CD1c-positive myeloid dendritic cell (primary cell): ENCODE measurements around the gene MRC2.
"Not testable (repeated sequence)": the region's sequence is repeated elsewhere in the genome, so short reads cannot be mapped to it uniquely, and the experiment has no call there.

ENCODE experiments used
- DNase-seq: peaks from one replicate; pipeline ENCODE4 v3.0.0-alpha.2; 2016; ENCODE audit errors: extremely low spot score

MRC2 gene

GRCh38 chr17:62627219-62627903 lies at the start of gene MRC2:
TSS of gene MRC2 (plus strand) at chr17:62627670. CDS start at chr17:62627803, 133 bp downstream.
- DNase-seq, result peak; percentile 68

GRCh38 chr17:62578757-62579487 lies 48.5 kb upstream of the MRC2 start:
- DNase-seq, result no peak

- DNase-seq, result no peak
Observed at GRCh38 chr17:62580947-62581346, 46.5 kb upstream of the MRC2 start.

GRCh38 chr17:62581764-62582163 lies 45.7 kb upstream of the MRC2 start:
- no peak for DNase-seq

GRCh38 chr17:62587554-62587953 lies 39.9 kb upstream of the MRC2 start:
- DNase-seq, result no peak

- no peak for DNase-seq
Observed at GRCh38 chr17:62588109-62588508, 39.4 kb upstream of the MRC2 start.

- DNase-seq, result no peak
Observed at GRCh38 chr17:62591333-62591732, 36.1 kb upstream of the MRC2 start.

GRCh38 chr17:62591822-62592221 lies 35.6 kb upstream of the MRC2 start:
- DNase-seq, result not testable (repeated sequence)

- no peak for DNase-seq
Observed at GRCh38 chr17:62592341-62593099, 35.0 kb upstream of the MRC2 start.

GRCh38 chr17:62595484-62595883 lies 32.0 kb upstream of the MRC2 start:
- no peak for DNase-seq

- no peak for DNase-seq
Observed at GRCh38 chr17:62596662-62597061, 30.8 kb upstream of the MRC2 start.

- no peak for DNase-seq
Observed at GRCh38 chr17:62597150-62597549, 30.3 kb upstream of the MRC2 start.

GRCh38 chr17:62597920-62598319 lies 29.6 kb upstream of the MRC2 start:
- no peak for DNase-seq

- no peak for DNase-seq
Observed at GRCh38 chr17:62599964-62600657, 27.4 kb upstream of the MRC2 start.

- no peak for DNase-seq
Observed at GRCh38 chr17:62600805-62601204, 26.7 kb upstream of the MRC2 start.

GRCh38 chr17:62601471-62601870 lies 26.0 kb upstream of the MRC2 start:
- no peak for DNase-seq

GRCh38 chr17:62603783-62604182 lies 23.7 kb upstream of the MRC2 start:
- DNase-seq, result not testable (repeated sequence)

GRCh38 chr17:62605588-62605987 lies 21.9 kb upstream of the MRC2 start:
- DNase-seq, result no peak

GRCh38 chr17:62611292-62611691 lies 16.2 kb upstream of the MRC2 start:
- DNase-seq, result peak; percentile 63

- DNase-seq, result peak; percentile 90
Observed at GRCh38 chr17:62611728-62612127, 15.7 kb upstream of the MRC2 start.

- DNase-seq, result not testable (repeated sequence)
Observed at GRCh38 chr17:62612289-62612688, 15.2 kb upstream of the MRC2 start.

GRCh38 chr17:62613095-62613494 lies 14.4 kb upstream of the MRC2 start:
- DNase-seq, result not testable (repeated sequence)
